ENCODE results near the gene C6orf62.

The C6orf62 gene

GRCh38 chr6:24710519-24711303 is 8.2 kb downstream of the C6orf62 start:
- TF ChIP-seq, protein P1, sequence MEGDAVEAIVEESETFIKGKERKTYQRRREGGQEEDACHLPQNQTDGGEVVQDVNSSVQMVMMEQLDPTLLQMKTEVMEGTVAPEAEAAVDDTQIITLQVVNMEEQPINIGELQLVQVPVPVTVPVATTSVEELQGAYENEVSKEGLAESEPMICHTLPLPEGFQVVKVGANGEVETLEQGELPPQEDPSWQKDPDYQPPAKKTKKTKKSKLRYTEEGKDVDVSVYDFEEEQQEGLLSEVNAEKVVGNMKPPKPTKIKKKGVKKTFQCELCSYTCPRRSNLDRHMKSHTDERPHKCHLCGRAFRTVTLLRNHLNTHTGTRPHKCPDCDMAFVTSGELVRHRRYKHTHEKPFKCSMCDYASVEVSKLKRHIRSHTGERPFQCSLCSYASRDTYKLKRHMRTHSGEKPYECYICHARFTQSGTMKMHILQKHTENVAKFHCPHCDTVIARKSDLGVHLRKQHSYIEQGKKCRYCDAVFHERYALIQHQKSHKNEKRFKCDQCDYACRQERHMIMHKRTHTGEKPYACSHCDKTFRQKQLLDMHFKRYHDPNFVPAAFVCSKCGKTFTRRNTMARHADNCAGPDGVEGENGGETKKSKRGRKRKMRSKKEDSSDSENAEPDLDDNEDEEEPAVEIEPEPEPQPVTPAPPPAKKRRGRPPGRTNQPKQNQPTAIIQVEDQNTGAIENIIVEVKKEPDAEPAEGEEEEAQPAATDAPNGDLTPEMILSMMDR (conservative IDR thresholded peaks at IDR 0.05; ENCODE audit: low read depth, low read length), result no peak
- H3K4me1 ChIP-seq (ENCODE audit: low read depth, poor library complexity, severe bottlenecking), result no peaks in the 10 kb centered on the region
- H3K27ac ChIP-seq, result no peak overlapping the region
- peaks cover 46% of the 10 kb centered on the region for H3K79me2 ChIP-seq (ENCODE audit: insufficient read depth, low read depth)
- H3K27me3 ChIP-seq (ENCODE audit: insufficient read depth, low read depth), result no peaks in the 10 kb centered on the region
- H3K36me3 ChIP-seq (ENCODE audit: insufficient read depth), result peaks cover 43% of the 10 kb centered on the region
- no peak overlapping the region for H3K4me3 ChIP-seq (IDR thresholded peaks at IDR 0.05; ENCODE audit: insufficient read depth, low read depth, low read length)
- no peak overlapping the region for H3K4me2 ChIP-seq
- H2AFZ ChIP-seq (ENCODE audit: low read depth), result no peak overlapping the region
- H3K9ac ChIP-seq, result no peak overlapping the region
- peaks cover 5% of the 10 kb centered on the region; the same call in 1 of the 2 replicates for H4K20me1 ChIP-seq (ENCODE audit: insufficient read depth)

DNA sequence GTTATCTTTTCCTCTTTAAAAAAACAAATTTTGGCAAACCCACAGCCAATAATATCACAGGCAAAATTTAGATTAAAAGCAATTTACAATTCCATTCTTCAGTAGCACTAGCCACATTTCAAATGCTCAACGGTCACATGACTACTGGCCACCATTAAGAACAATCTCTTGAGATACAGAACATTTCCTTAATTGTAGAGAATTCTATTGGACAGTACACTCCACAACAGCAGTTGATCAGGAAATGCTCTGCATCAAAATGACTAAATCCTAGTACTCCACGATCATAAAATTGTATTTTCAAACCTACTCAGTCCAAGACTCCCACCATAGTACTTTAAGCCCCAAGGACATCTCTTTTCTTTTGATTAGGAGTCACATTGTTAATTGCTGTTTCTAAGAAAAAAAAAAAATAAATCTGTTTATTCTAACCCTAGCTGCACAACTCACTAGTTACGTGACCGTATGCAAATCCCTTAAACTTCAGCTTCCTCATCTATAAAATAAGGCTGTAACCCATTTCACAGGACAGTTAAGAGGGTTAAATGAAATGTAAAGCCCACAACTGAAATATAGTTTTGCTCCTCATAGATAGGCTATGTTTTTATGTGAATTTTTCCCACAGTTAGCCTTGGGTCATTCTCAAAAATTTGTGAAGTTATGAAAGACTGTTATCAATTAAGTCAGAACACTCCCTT is 9.8 kb downstream of the C6orf62 start:
- Histone ChIP-seq H3K4me3 (IDR thresholded peaks at IDR 0.05; ENCODE audit: insufficient read depth, low read depth, low read length) (no peak overlapping the region), H3K79me2 (ENCODE audit: insufficient read depth, low read depth) (peaks cover 33% of the 10 kb centered on the region; the same call in 1 of the 2 replicates), H3K27ac (no peak overlapping the region), H3K9ac (no peak overlapping the region), H3K4me1 (ENCODE audit: low read depth, poor library complexity, severe bottlenecking) (no peaks in the 10 kb centered on the region), H3K27me3 (ENCODE audit: insufficient read depth, low read depth) (no peaks in the 10 kb centered on the region), H4K20me1 (ENCODE audit: insufficient read depth) (peaks cover 5% of the 10 kb centered on the region; the same call in 1 of the 2 replicates), H2AFZ (ENCODE audit: low read depth) (no peak overlapping the region), H3K4me2 (no peak overlapping the region), H3K36me3 (ENCODE audit: insufficient read depth) (peaks cover 34% of the 10 kb centered on the region)
- TF ChIP-seq, protein P1 (conservative IDR thresholded peaks at IDR 0.05; ENCODE audit: low read depth, low read length), result no peak

GRCh38 chr6:24708612-24709011 is 10.3 kb downstream of the C6orf62 start:
- Histone ChIP-seq H3K36me3 (ENCODE audit: insufficient read depth) (peaks cover 29% of the 10 kb centered on the region), H3K4me3 (IDR thresholded peaks at IDR 0.05; ENCODE audit: insufficient read depth, low read depth, low read length) (no peak overlapping the region), H3K4me2 (no peak overlapping the region), H3K27ac (no peak overlapping the region), H2AFZ (ENCODE audit: low read depth) (no peak overlapping the region), H3K9ac (no peak overlapping the region), H3K4me1 (ENCODE audit: low read depth, poor library complexity, severe bottlenecking) (no peaks in the 10 kb centered on the region), H4K20me1 (ENCODE audit: insufficient read depth) (peaks cover 5% of the 10 kb centered on the region; the same call in 1 of the 2 replicates), H3K79me2 (ENCODE audit: insufficient read depth, low read depth) (peaks cover 28% of the 10 kb centered on the region; the same call in 1 of the 2 replicates), H3K27me3 (ENCODE audit: insufficient read depth, low read depth) (no peaks in the 10 kb centered on the region)
- TF ChIP-seq, protein P1 (conservative IDR thresholded peaks at IDR 0.05; ENCODE audit: low read depth, low read length), result no peak

DNA sequence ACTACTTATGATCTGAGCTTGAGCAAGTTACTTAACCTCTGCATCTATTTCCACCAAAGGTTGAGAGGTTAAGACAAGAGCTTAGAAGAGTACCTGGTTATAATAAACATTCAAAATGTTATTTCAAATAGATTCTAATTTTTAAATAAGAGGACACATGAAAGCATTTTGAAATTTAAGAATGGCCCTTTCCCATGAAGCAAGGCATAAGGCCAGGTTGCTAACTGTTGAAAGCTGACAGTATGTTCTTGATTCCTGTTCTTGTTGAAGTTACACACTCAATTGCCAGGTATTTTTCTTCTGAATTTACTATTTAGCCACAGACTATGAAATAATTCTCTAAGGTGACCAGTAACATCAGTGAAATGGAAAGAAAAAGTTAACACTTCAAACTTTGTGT is 14.5 kb downstream of the C6orf62 start:
- Histone ChIP-seq H2AFZ (ENCODE audit: low read depth) (no peak overlapping the region), H4K20me1 (ENCODE audit: insufficient read depth) (no peaks in the 10 kb centered on the region), H3K9ac (no peak overlapping the region), H3K4me3 (IDR thresholded peaks at IDR 0.05; ENCODE audit: insufficient read depth, low read depth, low read length) (no peak overlapping the region), H3K79me2 (ENCODE audit: insufficient read depth, low read depth) (no peaks in the 10 kb centered on the region; the same call in 1 of the 2 replicates), H3K4me2 (no peak overlapping the region), H3K27ac (no peak overlapping the region), H3K27me3 (ENCODE audit: insufficient read depth, low read depth) (no peaks in the 10 kb centered on the region), H3K4me1 (ENCODE audit: low read depth, poor library complexity, severe bottlenecking) (no peaks in the 10 kb centered on the region), H3K36me3 (ENCODE audit: insufficient read depth) (peaks cover 14% of the 10 kb centered on the region; the same call in 1 of the 2 replicates)
- TF ChIP-seq, protein P1 (conservative IDR thresholded peaks at IDR 0.05; ENCODE audit: low read depth, low read length), result no peak
